ENCODE data around the gene GALNT9.

GRCh38 chr12:132257206-132257954 is 72.0 kb downstream of the GALNT9 start:
- TF ChIP-seq, protein P1, sequence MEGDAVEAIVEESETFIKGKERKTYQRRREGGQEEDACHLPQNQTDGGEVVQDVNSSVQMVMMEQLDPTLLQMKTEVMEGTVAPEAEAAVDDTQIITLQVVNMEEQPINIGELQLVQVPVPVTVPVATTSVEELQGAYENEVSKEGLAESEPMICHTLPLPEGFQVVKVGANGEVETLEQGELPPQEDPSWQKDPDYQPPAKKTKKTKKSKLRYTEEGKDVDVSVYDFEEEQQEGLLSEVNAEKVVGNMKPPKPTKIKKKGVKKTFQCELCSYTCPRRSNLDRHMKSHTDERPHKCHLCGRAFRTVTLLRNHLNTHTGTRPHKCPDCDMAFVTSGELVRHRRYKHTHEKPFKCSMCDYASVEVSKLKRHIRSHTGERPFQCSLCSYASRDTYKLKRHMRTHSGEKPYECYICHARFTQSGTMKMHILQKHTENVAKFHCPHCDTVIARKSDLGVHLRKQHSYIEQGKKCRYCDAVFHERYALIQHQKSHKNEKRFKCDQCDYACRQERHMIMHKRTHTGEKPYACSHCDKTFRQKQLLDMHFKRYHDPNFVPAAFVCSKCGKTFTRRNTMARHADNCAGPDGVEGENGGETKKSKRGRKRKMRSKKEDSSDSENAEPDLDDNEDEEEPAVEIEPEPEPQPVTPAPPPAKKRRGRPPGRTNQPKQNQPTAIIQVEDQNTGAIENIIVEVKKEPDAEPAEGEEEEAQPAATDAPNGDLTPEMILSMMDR (IDR thresholded peaks at IDR 0.05) = no peak
- no peak for TF ChIP-seq POLR2A (IDR thresholded peaks at IDR 0.05)
